Vagina (tissue), 2 donors: ENCODE results near the gene SERPINB1. TPM values are rescaled to one million over a fixed set of nuclear protein-coding genes. Genes with fewer than 3 reads are reported as not detected.

ENCODE experiments used
- DNase-seq, 2 donors: peaks; one replicate each; pipeline ENCODE4 v3.0.0-alpha.2; 2017; ENCODE audit errors: extremely low spot score in 2 of 2
- H3K27ac ChIP-seq: fragments of 200-600 bp; sonication (generic); one replicate; pipeline ENCODE4 v1.5.1; 2019
- H3K27me3 ChIP-seq: fragments of 200-600 bp; sonication (generic); one replicate; pipeline ENCODE4 v1.5.1; 2019
- H3K36me3 ChIP-seq, 2 donors: fragments of 200-600 bp; sonication (generic); one replicate each; pipeline ENCODE4 v1.5.1; 2017 to 2019
- H3K4me1 ChIP-seq: fragments of 200-600 bp; sonication (generic); one replicate; pipeline ENCODE4 v1.5.1; 2019
- H3K4me3 ChIP-seq, 2 donors: fragments of 200-600 bp; sonication (generic); 1 replicate in 1 of 2; 2 replicates in 1 of 2; pipeline ENCODE4 v1.5.1; 2016 to 2019
- H3K9me3 ChIP-seq: fragments of 200-600 bp; sonication (generic); one replicate; pipeline ENCODE4 v1.5.1; 2019
- CTCF ChIP-seq, 3 experiments: fragments of 450-650 bp in 2 of 3; fragments of 200-600 bp in 1 of 3; sonication (generic) in 1 of 3; IDR thresholded peaks; one replicate each; pipeline ENCODE4 v1.5.1; 2017 to 2019; ENCODE audit warnings: antibody characterized with exemption in 3 of 3, mild to moderate bottlenecking in 2 of 3, moderate library complexity in 2 of 3
- POLR2A ChIP-seq, 2 donors: fragments of 450-650 bp; IDR thresholded peaks; one replicate each; pipeline ENCODE4 v1.6.1; 2017; ENCODE audit warnings: antibody characterized with exemption in 2 of 2, mild to moderate bottlenecking in 2 of 2, moderate library complexity in 2 of 2
- POLR2AphosphoS5 ChIP-seq, 2 donors: sonication (generic); formaldehyde crosslinking; IDR thresholded peaks; one replicate each; pipeline ENCODE4 v1.9.0; 2017; ENCODE audit warnings: antibody characterized with exemption in 2 of 2, mild to moderate bottlenecking in 2 of 2, low read depth in 1 of 2; ENCODE audit not compliant: insufficient read depth in 1 of 2
- intact Hi-C: fragments of 100-400 bp; cut with DNase I; formaldehyde crosslinking; loops from one replicate; pipeline ENCODE4 v1.15.1; 2023
- total RNA-seq: library from RNA; depleted of rRNA; stranded (reverse); fragments of >200 nt; gene quantifications from one replicate; pipeline ENCODE4 v1.2.3, GENCODE V29; 2016

Gene SERPINB1
- total RNA-seq, 1 donor from 2014 or later = 38.1 TPM

GRCh38 chr6:2807342-2808090 lies 34.1 kb downstream of the SERPINB1 start:
- H3K27ac ChIP-seq = peak overlapping the region; percentile 15
- no peak for DNase-seq
- TF ChIP-seq POLR2A (IDR thresholded peaks at IDR 0.05) (no peak), POLR2AphosphoS5 (IDR thresholded peaks at IDR 0.05; ENCODE audit: insufficient read depth in 1 of 2, low read depth in 1 of 2) (peak in 1 of 2 donors; percentile 79)

GRCh38 chr6:2806644-2807043 lies 35.0 kb downstream of the SERPINB1 start:
- TF ChIP-seq POLR2A (IDR thresholded peaks at IDR 0.05) (no peak), POLR2AphosphoS5 (IDR thresholded peaks at IDR 0.05; ENCODE audit: insufficient read depth in 1 of 2, low read depth in 1 of 2) (no peak), CTCF (IDR thresholded peaks at IDR 0.05) (no peak)
- H3K27me3 ChIP-seq = no peaks in the 10 kb centered on the region
- intact Hi-C loops = no loop called here
- no peaks in the 10 kb centered on the region for H3K36me3 ChIP-seq
- no peak overlapping the region for H3K27ac ChIP-seq
- no peak overlapping the region for H3K4me3 ChIP-seq
- no peak for DNase-seq
- H3K4me1 ChIP-seq = peaks cover 10% of the 10 kb centered on the region
- no peaks in the 10 kb centered on the region for H3K9me3 ChIP-seq

More at GRCh38 chr6:2807342-2808090, 34.1 kb downstream of the SERPINB1 start:
- Histone ChIP-seq H3K9me3 (no peaks in the 10 kb centered on the region), H3K4me3 (no peak overlapping the region), H3K4me1 (peaks cover 10% of the 10 kb centered on the region), H3K36me3 (no peaks in the 10 kb centered on the region), H3K27me3 (no peaks in the 10 kb centered on the region)
- intact Hi-C loops = no loop called here

DNA sequence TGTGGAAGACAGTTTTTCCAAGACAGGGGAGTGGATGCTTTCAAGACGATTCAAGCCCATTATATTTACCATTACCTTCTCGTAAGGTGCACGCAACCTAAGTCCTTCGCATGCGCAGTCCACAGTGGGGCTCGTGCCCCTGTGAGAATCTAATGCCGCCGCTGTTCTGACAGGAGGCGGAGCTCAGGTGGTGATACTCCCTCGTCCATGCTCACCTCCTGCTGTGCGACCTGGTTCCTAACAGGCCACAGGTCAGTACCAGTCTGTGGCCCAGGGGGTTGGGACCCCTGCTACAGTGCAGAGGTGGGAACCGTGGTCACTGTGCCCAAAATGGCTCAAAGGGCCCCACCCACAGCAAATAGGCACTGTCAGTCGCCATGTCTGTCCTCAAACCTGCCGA lies 36.6 kb downstream of the SERPINB1 start:
- intact Hi-C loops = no loop called here
- TF ChIP-seq POLR2A (IDR thresholded peaks at IDR 0.05) (no peak), POLR2AphosphoS5 (IDR thresholded peaks at IDR 0.05; ENCODE audit: insufficient read depth in 1 of 2, low read depth in 1 of 2) (no peak), CTCF (IDR thresholded peaks at IDR 0.05) (no peak)
- H3K4me1 ChIP-seq = peaks cover 10% of the 10 kb centered on the region
- no peak overlapping the region for H3K27ac ChIP-seq
- no peak for DNase-seq
- H3K4me3 ChIP-seq = no peak overlapping the region
- no peaks in the 10 kb centered on the region for H3K9me3 ChIP-seq
- H3K36me3 ChIP-seq = no peaks in the 10 kb centered on the region
- H3K27me3 ChIP-seq = no peaks in the 10 kb centered on the region

GRCh38 chr6:2804516-2804915 lies 37.1 kb downstream of the SERPINB1 start:
- no peaks in the 10 kb centered on the region for H3K9me3 ChIP-seq
- no peak overlapping the region for H3K4me3 ChIP-seq
- no peak for DNase-seq
- peaks cover 7% of the 10 kb centered on the region for H3K4me1 ChIP-seq
- H3K36me3 ChIP-seq = no peaks in the 10 kb centered on the region
- H3K27me3 ChIP-seq = no peaks in the 10 kb centered on the region
- no peak for TF ChIP-seq POLR2AphosphoS5 (IDR thresholded peaks at IDR 0.05; ENCODE audit: insufficient read depth in 1 of 2, low read depth in 1 of 2)
- no peak for TF ChIP-seq POLR2A (IDR thresholded peaks at IDR 0.05)
- TF ChIP-seq CTCF (IDR thresholded peaks at IDR 0.05) = no peak
- intact Hi-C loops = no loop called here
- H3K27ac ChIP-seq = no peak overlapping the region

- no peak for TF ChIP-seq POLR2A (IDR thresholded peaks at IDR 0.05)
- TF ChIP-seq POLR2AphosphoS5 (IDR thresholded peaks at IDR 0.05; ENCODE audit: insufficient read depth in 1 of 2, low read depth in 1 of 2) = no peak
- TF ChIP-seq CTCF (IDR thresholded peaks at IDR 0.05) = no peak
- H3K4me1 ChIP-seq = peaks cover 5% of the 10 kb centered on the region
- H3K4me3 ChIP-seq = no peak overlapping the region
- H3K27ac ChIP-seq = no peak overlapping the region
- no peaks in the 10 kb centered on the region for H3K9me3 ChIP-seq
- H3K27me3 ChIP-seq = no peaks in the 10 kb centered on the region
- no peaks in the 10 kb centered on the region for H3K36me3 ChIP-seq
- DNase-seq = no peak
- intact Hi-C loops = no loop called here
Observed at GRCh38 chr6:2803731-2804429, 37.8 kb downstream of the SERPINB1 start.
